EL (cell line): ENCODE results near the gene CD151.
A peak's percentile ranks its signal among the peaks of the same experiment; 100 is the strongest.

Experiments used
- DNase-seq: peaks from one replicate; pipeline ENCODE4 v3.0.0-alpha.2; 2016

The CD151 gene

DNA sequence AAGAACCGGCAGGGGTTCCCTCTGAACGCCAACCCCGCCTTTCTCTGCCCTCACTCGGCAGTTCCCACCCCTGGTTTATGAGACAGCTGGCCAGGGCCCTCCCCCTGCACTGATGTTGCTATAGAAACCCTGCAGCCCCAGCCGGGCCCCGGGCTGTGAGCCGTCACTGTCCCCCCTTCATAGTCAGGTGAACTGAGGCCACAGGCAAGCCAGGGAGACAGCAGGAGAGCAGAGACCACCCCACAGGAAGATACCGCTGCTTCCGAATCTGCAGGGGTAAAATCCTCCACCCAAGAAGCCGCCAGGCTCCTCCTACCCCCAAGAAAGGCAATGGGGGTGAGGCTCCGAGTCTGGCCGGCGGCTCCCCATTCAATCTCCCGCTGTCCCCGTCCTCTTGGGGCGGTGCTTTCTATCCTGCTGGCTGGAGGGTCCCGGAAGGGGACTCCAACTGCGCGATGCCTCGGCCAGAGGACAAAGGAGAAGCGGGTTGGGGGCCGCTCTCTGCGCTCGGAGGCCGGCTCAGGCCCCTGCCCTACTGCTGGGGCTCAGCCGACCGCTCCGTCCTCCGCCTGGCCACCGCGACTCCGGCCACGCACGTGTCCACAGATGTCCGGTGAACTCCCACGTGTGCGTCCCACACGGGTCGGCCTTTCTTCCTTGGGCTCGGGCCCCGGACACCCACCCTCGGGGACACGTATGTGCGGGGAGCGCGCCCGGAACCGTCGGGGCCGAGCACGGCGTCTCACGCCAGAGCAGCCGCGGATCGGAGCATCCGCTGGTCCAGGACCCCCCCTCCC is 35.3 kb upstream of the CD151 start:
- DNase-seq = peak; percentile 84

DNA sequence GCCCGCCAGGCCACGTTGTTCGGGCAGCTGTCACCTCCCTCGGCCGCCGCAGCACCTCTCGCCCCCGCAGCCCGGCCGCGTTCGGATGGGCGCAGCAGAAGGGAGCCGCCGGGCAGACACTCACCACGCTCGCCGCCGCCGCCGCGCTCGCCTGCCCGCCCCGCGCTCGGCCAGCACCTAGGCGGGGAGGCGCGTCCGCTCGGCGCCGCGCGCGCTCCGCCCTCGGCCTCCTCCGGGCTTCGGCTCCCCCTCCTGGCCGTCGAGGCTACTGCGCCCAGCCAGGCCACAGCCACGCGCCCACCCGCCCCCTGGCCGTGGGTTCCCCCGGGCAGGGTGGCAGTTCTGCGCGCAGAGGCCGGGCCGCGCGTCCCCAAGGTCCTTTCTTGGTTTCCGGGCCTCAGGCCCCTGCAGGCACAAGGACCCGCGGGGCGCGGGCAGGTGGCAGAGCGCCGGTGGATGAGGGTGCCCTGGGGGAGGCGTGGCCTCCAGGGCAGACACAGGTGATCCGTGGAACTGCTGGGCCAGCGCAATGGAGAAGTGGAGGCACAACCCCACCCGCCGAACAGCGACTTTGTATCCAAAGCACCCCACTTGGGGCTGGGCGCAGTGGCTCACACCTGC is 34.5 kb upstream of the CD151 start, which contains the start of gene SLC25A22:
Gene SLC25A22, minus strand, starts transcription at position 189 of the 621 bp plus-strand sequence. CDS start 3,275 bp downstream, outside the sequence.
- peak; percentile 80 for DNase-seq

DNA sequence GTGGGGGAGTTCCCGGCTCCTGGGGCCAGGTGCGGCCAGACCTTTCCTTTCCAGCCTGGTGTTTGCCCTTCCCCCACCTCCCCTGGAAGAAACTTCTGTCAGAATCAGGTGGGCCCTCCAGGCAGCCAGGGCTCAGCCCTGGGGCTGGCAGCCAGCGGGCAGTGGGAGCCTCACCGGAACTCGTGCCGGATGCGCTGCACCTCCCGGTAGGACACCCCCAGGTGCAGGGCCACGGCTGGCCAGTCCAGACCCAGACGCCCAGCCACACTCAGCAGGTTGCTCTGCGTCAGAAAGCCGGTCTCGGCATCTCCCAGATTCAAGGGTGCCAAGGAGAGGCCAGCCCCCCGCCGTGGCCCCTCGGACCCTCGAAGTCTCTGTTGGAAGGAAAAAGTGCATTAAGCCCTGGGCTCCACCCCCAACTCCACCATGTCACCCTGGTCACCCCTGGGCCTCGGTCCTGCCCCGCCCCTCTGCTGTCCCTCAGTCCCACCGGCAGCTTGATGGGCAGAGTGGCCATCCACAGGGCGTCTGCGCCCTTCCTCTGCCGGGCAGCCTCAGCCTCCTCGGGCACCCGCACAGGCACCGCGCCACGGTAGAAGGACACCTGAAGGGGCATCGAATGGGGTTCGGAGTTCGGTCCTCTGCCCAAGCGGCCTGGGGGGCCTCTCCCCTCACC is 33.0 kb upstream of the CD151 start:
- DNase-seq = no peak

DNA sequence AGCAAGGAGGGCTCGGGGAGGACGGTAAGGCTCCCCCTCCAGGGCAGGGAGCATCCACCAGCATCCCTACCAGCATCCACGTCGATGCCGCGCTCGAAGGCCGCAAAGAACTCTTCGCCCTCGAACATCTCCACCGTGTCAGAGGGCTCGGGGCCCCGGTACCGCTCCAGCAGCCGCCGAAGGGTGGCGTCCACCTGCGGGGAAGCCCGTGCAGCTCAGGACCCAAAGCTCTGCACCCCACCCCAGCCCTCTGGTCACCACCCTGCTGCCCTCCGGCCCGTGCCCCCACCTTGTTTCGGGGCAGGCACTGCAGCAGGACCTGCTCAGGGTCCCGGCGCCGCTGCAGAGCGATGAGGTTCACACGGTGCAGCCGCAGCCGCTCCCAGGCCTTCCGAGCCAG is 32.3 kb upstream of the CD151 start:
- DNase-seq = no peak

DNA sequence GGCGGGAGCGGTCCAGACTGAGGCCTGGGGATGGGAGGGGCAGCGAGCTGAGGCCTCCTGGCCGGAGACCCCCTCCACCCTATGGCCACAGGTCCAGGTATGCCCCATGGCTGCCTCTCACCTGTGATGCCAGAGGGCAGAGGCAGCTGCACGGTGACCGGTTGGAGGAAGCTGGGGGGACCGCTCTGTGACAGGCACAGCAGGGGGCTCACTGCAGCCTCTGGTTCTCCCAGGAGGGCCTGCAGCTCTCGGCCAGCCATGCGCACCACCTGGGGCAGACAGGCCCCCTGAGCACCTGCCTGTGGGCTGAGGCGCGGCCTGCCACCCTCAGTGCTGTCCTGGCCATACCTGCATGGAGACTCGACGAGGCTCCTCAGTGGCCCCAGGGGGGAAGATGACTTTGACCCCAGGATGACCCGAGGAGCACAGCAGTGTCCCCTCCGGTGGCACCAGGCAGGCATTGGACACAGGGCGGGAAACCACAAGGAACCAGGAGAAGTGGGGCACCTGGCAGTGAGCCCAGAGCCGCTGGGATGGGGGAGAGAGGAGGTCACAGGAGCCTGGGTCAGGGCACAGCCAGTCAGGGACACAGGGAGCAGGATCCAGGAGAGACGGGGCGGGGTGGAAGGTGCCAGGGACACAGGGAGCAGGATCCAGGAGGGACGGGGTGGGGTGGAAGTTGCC is 31.5 kb upstream of the CD151 start:
- no peak for DNase-seq

- DNase-seq = no peak
These were observed 30.6 kb upstream of the CD151 start for GRCh38 chr11:802018-802617.

DNA sequence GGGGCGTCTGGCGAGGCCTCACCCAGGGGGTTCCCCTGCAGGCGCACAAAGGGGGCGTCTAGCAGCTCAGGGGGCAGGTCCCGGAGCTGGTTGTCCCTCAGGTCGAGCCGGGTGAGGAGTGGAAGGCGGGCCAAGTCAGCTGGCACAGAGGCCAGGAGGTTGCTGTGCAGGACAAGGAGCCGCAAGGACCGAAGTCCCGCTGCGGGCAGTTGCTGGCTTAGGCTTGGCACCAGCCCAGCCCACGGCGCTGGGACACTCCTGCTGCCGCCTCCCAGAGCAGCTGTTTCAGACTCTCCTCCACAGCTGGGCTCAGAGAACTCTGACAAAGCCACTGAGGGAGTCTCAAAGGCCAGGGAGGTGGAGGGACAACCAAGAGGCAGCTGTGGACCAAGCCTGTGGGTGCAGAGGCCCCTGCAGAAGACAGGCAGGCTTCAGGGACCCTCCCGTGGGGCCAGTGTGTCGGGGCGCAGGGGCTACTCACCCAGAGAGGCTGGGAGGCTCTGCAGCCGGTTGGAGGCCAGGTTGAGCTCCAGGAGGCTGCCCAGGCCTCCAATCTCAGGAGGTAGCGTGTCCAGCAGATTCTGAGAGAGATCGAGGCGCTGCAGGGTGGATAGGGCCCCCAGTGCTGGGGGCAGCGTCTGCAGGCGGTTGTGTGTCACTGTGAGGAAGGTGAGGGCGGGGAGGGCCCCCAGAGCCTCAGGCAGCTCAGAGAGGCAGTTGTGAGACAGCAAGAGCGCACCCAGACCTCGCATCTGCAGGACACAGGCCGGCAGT is 29.9 kb upstream of the CD151 start:
- DNase-seq = no peak

- no peak for DNase-seq
These were observed 29.3 kb upstream of the CD151 start for GRCh38 chr11:803467-803742.

DNA sequence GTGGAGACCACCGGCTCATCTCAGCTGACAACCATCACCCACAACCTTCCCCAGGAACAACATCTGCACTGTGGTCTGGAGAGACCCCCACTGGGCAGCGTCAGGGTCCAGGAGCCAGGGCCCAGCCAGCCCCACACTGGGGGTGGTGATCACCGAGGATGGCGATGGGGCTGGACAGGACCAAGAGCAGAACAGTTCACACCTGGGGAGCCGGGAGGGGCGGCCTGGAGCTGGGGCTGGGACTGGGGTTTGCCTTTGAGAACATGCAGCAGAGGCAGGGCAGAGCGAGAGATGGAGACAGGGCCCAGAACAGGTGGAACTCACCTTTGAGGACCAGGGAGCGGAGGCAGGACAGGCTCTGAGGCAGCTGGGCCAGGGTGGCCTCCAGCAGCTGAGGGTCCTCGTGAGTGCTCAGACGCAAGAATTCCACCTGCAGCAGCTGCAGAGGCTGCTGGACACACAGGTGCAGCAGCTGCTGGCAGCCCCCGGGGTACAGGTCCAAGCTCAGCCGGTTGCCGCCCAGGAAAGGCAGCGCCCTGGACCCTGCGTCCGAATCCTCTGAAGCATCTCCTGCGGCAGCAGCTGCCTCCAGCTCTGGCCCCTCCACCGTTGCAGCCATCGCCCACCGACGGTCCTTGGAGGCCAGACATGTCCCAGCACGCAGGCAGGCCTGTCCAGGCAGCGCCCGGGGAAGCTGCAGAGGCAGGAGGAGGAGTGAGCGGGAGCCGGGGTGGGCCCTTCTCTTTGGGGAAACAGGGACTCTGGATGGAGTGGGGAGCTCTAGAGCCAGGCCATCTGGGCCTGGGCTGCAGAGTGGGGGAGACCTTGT is 28.8 kb upstream of the CD151 start:
- no peak for DNase-seq

- no peak for DNase-seq
These were observed 28.2 kb upstream of the CD151 start for GRCh38 chr11:804599-804964.

GRCh38 chr11:808427-809286 is 24.1 kb upstream of the CD151 start:
- no peak for DNase-seq

DNA sequence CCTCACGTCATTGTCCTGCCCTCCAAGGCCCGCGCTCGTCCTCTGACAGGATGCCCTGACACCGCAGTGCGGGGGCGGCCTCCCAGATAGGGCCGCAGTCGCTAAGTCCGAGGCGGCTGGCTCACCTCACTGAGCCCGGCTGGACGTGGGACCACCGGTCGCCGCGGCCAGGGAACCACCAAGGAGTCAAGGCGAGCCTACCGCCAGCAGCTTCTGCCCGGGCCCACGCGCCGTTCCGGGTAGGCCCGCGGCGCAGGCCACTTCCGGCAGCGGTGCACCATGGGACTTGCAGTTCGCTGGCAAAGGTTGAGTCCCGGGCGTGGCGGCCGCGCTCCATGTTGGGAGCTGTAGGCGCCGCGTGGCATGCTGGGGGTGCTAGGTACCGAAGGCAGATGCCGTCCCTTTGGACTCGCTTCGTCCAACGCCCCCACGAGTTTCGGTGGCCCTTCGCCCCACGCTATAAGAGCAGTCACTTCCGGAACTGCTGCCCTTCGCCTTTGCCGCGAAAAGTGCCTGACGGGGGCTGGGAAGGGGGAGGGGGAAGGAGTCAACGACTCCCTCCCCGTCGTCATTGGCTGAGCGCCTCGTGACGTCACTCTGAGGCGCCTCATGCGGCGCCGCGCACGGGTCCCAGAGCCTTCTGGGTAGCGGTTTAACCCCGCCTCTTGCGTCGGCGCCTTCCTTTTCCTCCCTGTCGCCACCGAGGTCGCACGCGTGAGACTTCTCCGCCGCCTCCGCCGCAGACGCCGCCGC is 23.3 kb upstream of the CD151 start, which contains the start of gene RPLP2:
Gene RPLP2, plus strand, starts transcription at position 681 of the 753 bp plus-strand sequence. CDS start 268 bp downstream, outside the sequence.
- peak; percentile 97 for DNase-seq

GRCh38 chr11:810040-810567 is 22.6 kb upstream of the CD151 start:
- no peak for DNase-seq

GRCh38 chr11:811446-812245 is 21.1 kb upstream of the CD151 start:
- peak; percentile 42 for DNase-seq

GRCh38 chr11:812390-812789 is 20.4 kb upstream of the CD151 start:
- no peak for DNase-seq

- DNase-seq = no peak
These were observed 19.7 kb upstream of the CD151 start for GRCh38 chr11:813072-813455.

GRCh38 chr11:813456-814096 is 19.2 kb upstream of the CD151 start:
- DNase-seq = no peak
